NCI-H524 (cell line): Measurements from ENCODE around the gene EEF1AKMT3.

Experiments
- DNase-seq, 2 experiments: peaks; one replicate each; lab custom pipeline; 2025; lab: John Stamatoyannopoulos, UW

EEF1AKMT3 gene

GRCh38 chr12:57782608-57783465, 10.4 kb downstream of the EEF1AKMT3 start, which contains the start of gene TSFM:
TSS of gene TSFM (plus strand) at chr12:57782787. CDS start at chr12:57782802, 15 bp downstream.
- peak; percentile 81 to 90 for DNase-seq

DNA sequence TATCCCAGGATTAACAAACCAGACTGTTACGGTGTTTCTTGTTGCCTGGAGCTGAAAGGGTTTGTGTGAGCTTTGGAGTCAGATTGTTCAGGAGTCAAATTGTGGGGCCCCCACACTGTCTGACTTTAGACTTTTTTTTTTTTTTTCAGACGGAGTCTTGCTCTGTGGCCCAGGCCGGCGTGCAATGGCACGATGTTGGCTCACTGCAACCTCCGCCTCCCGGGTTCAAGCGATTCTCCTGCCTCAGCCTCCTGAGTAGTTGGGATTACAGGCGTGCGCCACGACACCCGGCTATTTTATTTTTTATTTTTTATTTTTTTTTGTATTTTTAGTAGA, 11.0 kb downstream of the EEF1AKMT3 start:
- DNase-seq: no peak

GRCh38 chr12:57783861-57784260, 11.4 kb downstream of the EEF1AKMT3 start:
- DNase-seq: no peak

DNA sequence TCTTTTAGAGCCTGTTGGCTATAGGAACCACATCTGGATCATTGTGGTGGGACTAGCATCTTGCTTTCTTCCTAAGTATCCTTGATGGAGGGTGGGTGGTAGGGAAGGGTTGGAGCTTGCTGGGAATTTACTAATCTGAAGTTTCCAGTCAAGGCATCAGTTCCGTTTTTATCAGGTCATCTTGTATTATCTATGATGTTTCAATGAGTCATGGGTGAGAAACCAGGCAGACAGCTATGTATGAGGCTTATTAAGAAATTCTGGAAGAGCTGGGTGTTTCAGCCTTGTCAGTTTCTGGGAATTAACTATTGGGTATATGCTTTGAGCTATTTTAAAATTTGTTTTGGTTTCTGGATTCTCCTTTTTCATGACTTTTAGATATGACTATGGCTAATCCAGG, 21.5 kb downstream of the EEF1AKMT3 start:
- DNase-seq: no peak

DNA sequence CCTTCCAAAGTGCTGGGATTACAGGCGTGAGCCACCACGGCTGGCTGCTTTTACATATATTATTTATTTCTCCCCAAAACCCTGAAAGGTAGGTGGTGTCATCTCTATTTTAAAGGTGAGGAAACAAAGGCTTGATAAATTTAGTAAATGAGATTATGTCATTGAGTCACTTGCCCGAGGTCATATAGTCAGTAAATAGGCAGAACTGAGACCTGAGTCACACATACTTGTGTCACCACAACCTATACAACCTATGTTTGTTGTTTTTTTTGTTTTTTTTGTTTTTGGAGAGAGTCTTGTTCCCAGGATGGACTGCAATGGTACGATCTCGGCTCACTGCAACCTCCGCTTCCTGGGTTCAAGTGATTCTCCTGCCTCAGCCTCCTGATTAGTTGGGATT, 22.9 kb downstream of the EEF1AKMT3 start:
- no peak for DNase-seq

- DNase-seq: no peak
These were observed 24.6 kb downstream of the EEF1AKMT3 start for GRCh38 chr12:57796996-57797395.

DNA sequence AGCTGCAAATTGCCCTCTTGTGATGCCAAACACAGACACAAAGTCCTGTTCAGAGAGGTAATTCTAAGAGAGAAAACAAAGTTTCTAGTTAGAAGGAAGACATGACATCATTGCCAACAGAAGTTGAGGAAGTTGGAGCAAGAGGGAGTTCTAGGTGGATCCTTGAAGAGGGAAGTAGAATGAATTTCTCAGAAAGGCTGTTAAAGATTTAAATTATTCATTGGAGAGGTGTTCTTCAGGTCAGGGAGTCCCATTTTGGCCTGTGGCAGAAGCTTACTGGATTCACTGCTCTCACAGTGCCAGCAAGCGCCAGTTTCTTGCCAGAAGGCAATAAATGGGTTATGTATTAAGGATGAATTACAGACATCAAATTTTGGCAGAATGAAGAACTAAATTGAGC, 25.5 kb downstream of the EEF1AKMT3 start:
- DNase-seq: no peak

DNA sequence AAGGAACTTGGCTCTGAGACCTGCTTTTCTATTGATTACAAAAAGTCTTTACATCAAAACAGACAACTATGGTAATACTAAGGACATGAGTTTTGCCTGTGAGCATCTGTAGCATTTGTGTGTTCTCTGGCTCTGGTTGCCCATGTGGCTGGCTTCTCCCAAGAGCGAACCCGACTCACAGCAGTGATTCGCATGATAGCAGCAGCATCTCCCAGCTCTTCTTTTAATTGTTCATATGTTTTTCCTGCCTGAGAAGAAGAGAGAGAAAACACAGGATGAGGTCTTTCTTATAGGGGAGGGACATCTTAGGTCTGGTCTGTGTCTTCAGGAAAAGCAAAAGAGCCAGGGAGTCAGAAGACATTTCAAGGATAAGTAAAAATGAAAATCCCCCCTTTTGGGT, 28.6 kb downstream of the EEF1AKMT3 start:
- DNase-seq: no peak

DNA sequence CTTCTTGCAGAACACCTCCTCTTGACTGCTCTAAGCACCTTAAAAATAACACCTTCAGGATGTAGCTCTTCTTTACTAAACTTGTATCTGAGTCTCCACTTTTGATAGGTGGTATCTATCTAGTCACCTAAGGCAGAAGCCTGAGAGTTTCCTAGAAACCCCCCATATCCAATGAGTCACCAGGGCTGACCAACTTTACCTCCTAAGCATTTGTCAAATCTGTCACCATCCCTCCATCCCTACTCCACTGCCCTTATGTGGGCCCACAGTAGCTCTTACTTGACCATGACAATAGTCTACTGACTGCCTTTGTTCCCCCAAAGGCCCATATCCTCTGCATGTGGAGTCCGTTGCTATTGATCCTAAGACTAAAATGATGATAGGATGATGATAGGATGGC, 30.2 kb downstream of the EEF1AKMT3 start:
- DNase-seq: no peak

DNA sequence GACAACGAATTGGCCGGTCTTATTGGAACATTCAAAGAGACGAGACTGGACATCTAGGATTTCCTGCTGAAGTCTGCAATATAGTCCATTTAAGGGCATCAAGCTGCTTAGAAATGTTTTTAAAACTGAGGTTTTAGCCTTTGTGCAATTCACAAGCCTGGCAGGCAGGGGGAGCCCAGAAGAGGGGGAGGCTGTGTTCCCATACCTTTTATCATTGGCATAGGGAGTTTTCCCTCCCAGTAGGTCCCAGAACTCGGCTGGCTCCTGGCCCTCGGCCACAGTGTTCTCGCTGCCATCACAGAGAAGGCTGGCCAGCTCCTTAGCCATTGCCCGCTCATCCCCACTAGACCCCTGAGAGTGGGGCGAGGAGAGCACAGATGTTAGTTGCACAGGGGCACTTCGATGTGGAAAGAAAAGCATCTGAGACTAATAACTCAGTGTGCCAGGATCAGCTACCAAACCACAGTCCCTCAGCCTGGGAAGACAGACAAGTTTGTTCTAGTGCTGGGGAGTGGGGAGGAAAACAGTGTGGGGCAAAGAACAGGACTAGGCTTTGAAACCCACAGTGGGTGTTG, 31.0 kb downstream of the EEF1AKMT3 start:
- DNase-seq: peak; percentile 20 to 35

DNA sequence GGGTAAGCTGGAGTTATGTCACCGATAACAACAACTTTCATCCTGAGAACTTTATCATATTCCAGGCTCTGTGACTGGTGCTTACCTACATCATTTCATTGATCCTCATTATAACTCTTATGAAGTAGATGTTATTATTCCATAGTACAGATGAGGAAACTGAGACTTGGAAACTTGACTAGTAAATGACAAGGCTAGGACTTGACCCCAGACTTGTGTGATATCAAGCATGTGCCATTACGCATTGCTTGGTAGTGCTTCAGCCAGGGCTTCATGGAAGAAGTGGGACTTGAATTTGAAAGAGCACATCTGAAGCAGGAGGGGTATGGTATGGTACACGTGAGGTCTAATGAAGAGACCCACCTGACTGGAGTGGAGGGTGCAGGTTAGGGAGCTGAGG, 34.3 kb downstream of the EEF1AKMT3 start:
- no peak for DNase-seq

DNA sequence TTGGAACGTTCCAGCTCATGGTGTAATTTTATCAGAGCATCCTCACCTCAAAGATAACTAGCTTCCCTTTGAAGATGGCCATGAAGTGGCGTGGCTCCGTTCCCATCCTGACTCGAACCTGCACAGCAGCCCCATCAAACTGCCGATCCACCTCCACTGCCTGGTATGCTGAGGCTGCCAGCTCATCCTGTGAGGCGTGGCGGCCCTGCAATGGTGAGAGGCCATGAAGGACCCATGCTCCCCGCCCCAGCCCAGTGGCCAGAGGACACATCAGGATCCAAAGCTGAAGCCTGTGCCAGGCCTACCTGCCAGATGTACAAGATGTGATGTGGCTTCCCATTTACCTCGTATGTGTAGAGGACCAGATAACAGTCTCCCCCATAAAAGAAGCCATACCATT, 34.9 kb downstream of the EEF1AKMT3 start:
- no peak for DNase-seq

DNA sequence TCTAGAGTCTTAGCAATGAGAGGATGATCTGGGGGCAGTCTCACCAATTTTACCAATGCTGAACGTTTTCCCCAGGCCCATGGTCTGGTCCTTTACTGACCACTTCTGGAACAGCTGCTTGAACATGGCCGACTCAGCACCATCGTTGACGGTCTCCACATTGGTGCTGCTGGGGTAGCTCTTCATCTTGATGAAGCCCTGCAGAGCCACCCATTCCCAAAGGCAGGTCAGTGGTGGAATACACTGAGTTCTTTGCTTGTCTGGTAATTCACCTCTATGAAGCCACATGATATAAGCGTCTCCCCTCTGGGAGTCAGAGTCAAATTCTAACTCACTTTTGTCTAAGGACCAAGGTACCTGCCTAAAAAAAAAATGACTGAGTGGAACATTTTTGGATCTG, 35.9 kb downstream of the EEF1AKMT3 start:
- no peak for DNase-seq

DNA sequence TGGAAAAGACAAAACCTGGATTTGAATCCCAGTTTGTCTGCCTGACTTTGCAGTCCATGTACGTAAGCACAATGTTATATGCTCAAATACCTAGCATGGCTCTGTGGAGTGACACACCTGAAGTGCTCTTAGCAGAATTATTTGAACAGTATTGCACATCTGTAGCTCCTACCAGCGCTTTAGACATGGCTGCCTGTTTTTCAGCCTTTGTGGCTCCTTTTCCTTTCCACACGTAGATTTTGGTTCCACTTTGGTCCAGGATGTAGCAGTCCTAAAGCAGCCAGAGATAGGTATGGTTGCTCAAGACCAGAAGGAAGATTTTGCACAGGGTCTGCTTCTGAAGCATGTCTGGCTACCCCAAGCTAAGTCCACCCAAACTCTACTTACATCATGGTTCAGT, 37.0 kb downstream of the EEF1AKMT3 start:
- DNase-seq: no peak

DNA sequence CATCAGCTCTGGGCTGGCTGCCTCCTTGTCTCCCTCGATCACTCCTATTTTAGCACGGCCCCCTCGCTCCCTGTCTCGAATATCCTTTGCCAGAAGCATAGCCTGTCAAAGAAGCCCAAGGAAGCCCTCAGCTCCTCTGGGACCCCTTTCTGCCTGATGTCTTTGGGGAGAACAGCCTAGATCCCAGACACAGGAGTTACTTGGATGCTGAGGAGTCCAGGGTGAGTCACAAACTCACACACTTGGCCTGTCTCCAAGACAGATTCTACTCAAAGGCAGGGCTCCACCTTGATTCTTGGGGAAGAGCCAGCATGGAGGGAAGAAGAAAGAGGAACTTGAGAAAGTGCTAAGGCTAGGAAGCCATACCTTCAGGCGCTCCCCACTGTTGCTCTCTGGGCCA, 38.0 kb downstream of the EEF1AKMT3 start:
- DNase-seq: no peak

- no peak for DNase-seq
These were observed 38.8 kb downstream of the EEF1AKMT3 start for GRCh38 chr12:57811028-57811755.

GRCh38 chr12:57813111-57813970, 40.9 kb downstream of the EEF1AKMT3 start:
- no peak for DNase-seq

DNA sequence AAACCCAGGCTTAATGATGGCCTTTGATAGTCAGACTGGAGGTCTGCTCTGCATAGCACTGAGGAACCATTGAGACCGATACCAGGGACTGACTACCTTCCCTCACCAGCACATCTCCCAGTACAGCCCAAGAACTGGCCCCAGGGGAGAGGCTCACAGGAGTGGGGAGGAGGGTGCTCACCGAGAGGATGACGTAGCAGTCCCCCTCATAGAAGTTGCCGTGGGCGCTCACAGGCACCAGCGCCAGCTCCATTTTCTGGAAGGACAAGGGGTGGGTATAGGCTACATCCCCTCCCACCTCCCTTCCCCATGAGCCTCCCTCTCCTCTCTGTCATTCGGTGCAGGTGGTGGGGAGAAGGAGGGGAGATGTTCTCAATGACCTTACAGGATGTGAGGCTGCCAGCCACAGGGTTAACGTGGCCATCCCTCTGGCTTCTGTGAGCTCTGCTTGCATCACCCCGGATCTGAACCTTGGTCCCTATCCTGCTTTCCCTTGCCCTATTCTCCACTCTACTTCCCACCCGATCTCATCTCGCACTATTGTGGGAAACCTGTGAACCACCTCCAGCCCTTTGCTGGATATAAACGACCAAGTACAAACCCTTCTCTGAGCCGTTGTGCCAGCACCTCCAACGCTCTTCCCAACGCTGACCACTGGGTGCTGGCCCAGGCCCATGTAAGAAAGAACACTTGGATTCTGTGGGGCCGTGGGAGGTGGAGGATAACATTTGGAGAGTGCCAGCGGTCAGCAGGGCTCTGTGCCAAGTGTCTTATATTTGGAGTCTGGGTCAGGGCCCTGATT, 41.8 kb downstream of the EEF1AKMT3 start:
- DNase-seq: no peak

- peak in 1 of 2 experiments; percentile 17 for DNase-seq
These were observed 43.0 kb downstream of the EEF1AKMT3 start for GRCh38 chr12:57815177-57816000.
